SJCRH30 (cell line): ENCODE measurements around the gene KCNK7. TPM values are rescaled to one million over a fixed set of nuclear protein-coding genes. Genes with fewer than 3 reads are reported as not detected.
"Not testable (repeated sequence)": the region's sequence is repeated elsewhere in the genome, so short reads cannot be mapped to it uniquely, and the experiment has no call there.

Experiments used
- DNase-seq, 2 experiments: peaks; one replicate each; pipeline ENCODE4 v3.0.0-alpha.2; 2015 to 2020
- H3K27ac ChIP-seq: fragments of 250-450 bp; sonication (Bioruptor Pico); 2 replicates; pipeline ENCODE4 v1.5.1; 2020; ENCODE audit warnings: mild to moderate bottlenecking, moderate library complexity
- H3K27me3 ChIP-seq: fragments of 250-450 bp; sonication (Bioruptor Pico); 2 replicates; pipeline ENCODE4 v1.5.1; 2020; ENCODE audit warnings: mild to moderate bottlenecking, moderate library complexity
- H3K36me3 ChIP-seq: fragments of 250-450 bp; sonication (Bioruptor Pico); 2 replicates; pipeline ENCODE4 v1.5.1; 2020; ENCODE audit warnings: mild to moderate bottlenecking, moderate library complexity
- H3K4me1 ChIP-seq: fragments of 250-450 bp; sonication (Bioruptor Pico); 2 replicates; pipeline ENCODE4 v1.5.1; 2020; ENCODE audit warnings: mild to moderate bottlenecking, moderate library complexity
- H3K4me3 ChIP-seq: fragments of 250-450 bp; sonication (Bioruptor Pico); 2 replicates; pipeline ENCODE4 v1.5.1; 2020; ENCODE audit warnings: mild to moderate bottlenecking, moderate library complexity
- H3K9me3 ChIP-seq: fragments of 250-450 bp; sonication (Bioruptor Pico); replicated peaks from 2 replicates; pipeline ENCODE4 v1.5.1; 2020; ENCODE audit warnings: mild to moderate bottlenecking, moderate library complexity
- total RNA-seq: library from RNA; depleted of rRNA; stranded (reverse); fragments of >200 nt; shearing (Covaris generic); gene quantifications from 2 replicates; pipeline ENCODE4 v1.2.3, GENCODE V29; 2014; rRNA removed

Gene KCNK7, protein sequence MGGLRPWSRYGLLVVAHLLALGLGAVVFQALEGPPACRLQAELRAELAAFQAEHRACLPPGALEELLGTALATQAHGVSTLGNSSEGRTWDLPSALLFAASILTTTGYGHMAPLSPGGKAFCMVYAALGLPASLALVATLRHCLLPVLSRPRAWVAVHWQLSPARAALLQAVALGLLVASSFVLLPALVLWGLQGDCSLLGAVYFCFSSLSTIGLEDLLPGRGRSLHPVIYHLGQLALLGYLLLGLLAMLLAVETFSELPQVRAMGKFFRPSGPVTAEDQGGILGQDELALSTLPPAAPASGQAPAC
- total RNA-seq: 0.28 TPM in 1 of 2 replicates, not detected in the other

DNA sequence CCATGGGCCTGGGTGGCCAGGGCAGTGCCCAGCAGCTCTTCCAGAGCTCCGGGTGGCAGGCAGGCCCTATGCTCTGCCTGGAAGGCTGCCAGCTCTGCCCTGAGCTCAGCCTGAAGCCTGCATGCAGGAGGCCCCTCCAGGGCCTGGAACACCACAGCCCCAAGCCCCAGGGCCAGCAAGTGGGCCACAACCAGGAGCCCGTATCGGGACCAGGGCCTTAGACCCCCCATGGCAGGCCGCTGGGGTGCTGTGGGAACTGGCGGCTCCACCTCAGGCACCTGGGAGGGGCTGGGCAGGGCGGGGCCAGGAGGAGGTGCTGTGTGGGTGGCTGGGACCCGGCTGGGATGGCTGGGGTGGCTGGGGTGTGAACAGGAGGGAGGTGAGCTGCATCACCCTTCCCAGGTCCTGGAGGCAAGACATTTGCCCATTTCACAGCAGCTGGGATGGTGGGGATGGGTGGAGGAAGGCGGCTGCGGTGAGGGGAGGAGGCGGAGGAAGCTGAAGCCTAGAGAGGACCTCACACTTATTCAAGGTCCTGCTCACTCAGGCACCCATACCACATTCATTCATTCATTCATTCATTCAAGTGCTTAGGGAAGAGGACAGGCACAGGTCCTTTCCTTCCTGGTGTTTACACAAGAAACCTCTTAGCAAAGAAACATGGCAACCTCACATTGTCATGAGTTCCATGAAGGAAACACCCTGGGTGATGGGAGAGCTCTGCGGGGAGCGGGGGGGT, at the start of gene KCNK7:
Gene KCNK7, minus strand, starts transcription at position 258 of the 739 bp plus-strand sequence. Its CDS starts 28 bp downstream, at position 230.
- H3K4me3 ChIP-seq: no peak within 1 kb of the TSS
- no peaks in the 10 kb centered on the region for H3K27me3 ChIP-seq
- H3K27ac ChIP-seq: no peak within 1 kb of the TSS
- H3K9me3 ChIP-seq: no peaks in the 10 kb centered on the region
- H3K36me3 ChIP-seq: no peaks in the 10 kb centered on the region
- H3K4me1 ChIP-seq: no peaks in the 10 kb centered on the region
- DNase-seq: no peak

DNA sequence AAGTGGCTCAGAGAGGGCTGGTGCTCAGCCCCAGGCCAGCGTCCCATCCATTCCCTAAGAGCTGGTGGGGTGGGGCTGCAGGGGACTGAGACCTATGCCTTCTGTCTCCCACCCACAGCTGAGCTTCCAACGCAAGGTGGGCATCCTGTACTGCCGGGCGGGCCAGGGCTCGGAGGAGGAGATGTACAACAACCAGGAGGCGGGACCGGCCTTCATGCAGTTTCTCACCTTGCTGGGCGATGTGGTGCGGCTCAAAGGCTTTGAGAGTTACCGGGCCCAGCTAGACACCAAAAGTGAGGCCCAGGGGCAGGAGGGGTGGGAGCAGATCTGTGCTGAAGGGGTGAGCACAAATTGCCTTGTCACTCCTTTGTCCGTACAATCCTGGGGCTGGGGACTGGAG, 49.2 kb upstream of the KCNK7 start:
- H3K4me1 ChIP-seq: no peaks in the 10 kb centered on the region; the same call in 1 of the 2 replicates
- DNase-seq: no peak
- no peaks in the 10 kb centered on the region for H3K9me3 ChIP-seq
- no peaks in the 10 kb centered on the region for H3K27me3 ChIP-seq
- no peak overlapping the region for H3K4me3 ChIP-seq
- no peak overlapping the region for H3K27ac ChIP-seq
- H3K36me3 ChIP-seq: no peaks in the 10 kb centered on the region

DNA sequence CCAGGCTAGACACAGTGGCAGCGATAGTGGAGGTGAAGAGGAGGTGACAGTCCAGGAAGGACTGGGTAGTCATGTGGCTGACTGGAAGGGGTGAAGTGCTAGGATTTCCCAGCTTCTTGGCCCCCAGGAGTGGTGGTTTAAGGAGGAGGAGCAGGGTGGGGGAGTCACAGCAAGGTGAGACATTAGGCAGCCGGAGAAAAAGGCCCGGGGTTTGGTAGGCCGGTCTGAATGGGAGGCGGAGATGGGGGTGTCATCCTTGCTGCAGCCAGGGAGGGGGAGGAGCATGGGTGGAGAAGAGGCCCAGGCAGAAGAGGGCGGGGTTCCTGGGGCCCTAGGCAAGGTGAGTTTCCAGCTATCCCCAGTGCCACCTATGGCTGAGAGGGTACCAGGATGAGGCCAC, 48.4 kb upstream of the KCNK7 start:
- Histone ChIP-seq H3K27me3 (no peaks in the 10 kb centered on the region), H3K9me3 (no peaks in the 10 kb centered on the region), H3K27ac (no peak overlapping the region), H3K36me3 (no peaks in the 10 kb centered on the region), H3K4me3 (no peak overlapping the region), H3K4me1 (no peaks in the 10 kb centered on the region; the same call in 1 of the 2 replicates)
- DNase-seq: no peak

DNA sequence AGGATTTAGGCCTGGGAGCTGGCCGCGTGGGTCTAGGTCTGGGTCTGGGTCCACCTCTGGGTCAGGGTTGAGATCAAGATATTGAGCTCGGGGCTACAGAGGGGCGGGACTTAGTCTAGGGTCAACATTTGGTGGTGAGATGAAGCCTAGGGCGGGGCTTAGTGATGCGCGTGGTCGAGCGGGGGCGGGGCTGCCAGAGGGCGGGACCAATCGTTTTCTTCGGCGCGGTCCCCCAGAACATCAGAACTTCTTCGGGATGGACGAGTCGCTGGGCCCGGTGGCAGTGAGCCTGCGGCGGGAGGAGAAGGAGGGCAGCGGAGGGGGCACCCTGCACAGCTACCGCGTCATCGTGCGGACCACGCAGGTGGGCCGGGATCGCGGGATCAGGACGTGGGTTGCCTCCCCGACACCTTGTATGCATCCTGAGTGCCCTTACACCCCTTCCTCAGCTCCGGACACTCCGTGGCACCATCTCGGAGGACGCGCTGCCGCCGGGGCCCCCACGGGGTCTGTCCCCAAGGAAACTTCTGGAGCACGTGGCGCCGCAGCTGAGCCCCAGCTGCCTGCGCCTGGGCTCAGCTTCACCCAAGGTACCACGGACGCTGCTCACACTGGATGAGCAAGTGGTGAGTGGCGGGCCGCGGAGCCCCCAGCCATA, 46.5 kb upstream of the KCNK7 start:
- Histone ChIP-seq H3K4me1 (no peaks in the 10 kb centered on the region; the same call in 1 of the 2 replicates), H3K36me3 (no peaks in the 10 kb centered on the region), H3K27me3 (no peaks in the 10 kb centered on the region), H3K4me3 (no peak overlapping the region), H3K9me3 (no peaks in the 10 kb centered on the region), H3K27ac (no peak overlapping the region)
- DNase-seq: no peak

DNA sequence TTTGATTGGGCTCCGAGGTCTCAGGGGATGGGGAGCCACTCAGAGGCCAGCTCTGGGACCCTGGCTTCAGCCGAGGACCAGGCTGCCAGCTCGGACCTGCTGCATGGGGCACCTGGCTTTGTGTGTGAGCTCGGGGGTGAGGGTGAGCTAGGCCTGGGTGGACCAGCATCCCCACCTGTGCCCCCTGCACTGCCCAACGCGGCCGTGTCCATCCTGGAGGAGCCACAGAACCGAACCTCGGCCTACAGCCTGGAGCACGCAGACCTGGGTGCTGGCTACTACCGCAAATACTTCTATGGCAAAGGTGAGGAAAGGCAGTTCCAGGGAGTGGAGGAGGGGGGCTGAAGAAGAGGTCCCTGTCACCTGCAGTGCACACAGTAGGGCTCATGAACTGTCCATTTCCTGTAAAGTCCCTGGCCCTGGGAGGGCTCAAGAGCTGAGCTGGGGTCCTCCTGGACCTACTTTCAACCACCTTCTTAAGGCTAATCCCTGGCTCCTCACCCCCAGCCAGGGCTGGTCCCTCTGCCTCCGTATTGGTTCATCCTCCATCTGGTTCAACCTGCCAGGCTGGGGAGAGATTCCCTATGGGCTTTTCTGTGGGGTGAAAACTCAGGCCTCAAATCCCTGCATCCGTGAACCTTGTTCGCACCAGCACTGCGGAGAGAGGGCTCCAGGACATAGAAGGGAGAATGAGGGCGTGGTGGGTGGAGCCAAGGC, 45.9 kb upstream of the KCNK7 start:
- no peaks in the 10 kb centered on the region for H3K27me3 ChIP-seq
- peaks cover 5% of the 10 kb centered on the region; the same call in 1 of the 2 replicates for H3K36me3 ChIP-seq
- H3K4me1 ChIP-seq: no peaks in the 10 kb centered on the region; the same call in 1 of the 2 replicates
- H3K4me3 ChIP-seq: no peak overlapping the region
- H3K9me3 ChIP-seq: no peaks in the 10 kb centered on the region
- H3K27ac ChIP-seq: no peak overlapping the region
- no peak for DNase-seq

DNA sequence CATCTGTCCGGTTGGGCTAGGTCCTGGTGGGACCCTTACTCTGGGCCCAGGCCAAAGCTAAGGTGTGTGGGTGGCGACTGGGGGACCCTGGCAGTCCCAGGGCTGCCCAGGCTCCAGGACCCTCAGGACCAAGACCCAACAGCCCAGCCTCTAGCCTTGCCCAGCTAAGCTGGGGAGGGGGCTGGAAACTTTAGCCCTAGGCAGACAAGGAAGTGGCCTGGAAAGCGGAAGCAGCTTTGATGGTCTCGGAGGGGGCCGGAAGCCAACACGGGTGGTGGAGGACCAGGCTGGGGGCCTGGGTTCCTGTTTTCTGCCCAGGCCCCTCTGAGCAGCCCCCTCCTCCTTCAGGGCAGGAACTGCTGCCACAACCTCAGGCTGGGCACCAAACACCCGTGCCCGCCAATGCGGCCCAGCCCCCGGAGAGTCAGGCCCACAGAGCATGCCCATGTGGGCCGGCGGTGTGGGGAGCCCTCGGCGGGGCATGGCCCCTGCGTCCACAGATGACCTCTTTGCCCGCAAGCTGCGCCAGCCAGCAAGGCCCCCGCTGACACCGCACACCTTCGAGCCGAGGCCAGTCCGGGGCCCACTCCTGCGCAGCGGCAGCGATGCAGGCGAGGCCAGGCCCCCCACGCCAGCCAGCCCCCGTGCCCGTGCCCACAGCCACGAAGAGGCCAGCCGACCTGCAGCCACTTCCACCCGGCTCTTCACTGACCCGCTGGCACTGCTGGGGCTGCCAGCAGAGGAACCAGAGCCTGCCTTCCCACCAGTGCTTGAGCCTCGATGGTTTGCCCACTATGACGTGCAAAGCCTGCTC, 45.1 kb upstream of the KCNK7 start:
- H3K27ac ChIP-seq: no peak overlapping the region
- no peak for DNase-seq
- H3K4me1 ChIP-seq: no peaks in the 10 kb centered on the region; the same call in 1 of the 2 replicates
- H3K9me3 ChIP-seq: no peaks in the 10 kb centered on the region
- no peaks in the 10 kb centered on the region for H3K27me3 ChIP-seq
- H3K4me3 ChIP-seq: no peak overlapping the region
- peaks cover 13% of the 10 kb centered on the region for H3K36me3 ChIP-seq

DNA sequence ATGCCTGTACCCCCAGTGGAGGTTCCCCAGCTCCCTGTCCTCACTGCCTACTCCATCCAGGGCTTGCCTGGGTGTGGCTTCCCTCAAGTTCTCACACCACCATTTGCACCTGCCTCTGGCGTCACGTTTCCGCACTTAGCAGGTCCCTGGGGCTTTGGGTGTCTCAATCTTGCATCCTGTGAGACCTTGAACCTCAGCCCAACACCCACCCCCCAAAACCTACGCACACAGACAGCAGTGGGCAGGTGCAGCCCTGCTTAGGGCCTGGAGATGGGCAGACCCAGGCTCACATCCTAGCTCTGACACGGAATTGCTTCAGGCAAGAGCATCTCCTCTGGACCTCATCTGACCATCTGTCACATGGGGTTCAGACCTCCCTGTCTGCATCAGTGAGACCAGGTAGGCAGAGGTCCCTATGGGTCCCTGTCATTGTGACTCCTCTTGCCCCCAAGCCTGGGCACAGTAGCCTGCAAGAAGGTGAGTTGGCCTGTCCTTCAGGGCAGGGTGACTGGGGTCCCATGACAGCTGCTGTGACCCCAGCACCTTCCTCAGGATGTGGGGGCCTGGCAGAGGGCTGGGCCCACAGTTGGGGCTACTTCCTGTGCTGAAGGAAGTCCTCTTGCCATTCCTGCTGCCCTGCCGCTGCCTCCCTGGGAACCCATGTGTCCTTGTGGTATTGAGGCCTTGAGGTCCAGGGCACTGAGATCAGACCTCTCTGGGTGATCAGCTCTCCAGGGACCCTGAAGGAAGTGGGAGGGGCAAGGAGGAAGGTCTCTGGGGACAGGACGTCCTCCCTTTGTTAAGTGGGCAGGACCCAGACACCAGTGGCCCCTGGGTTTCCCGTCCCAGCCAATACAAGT, 44.3 kb upstream of the KCNK7 start:
- no peaks in the 10 kb centered on the region; the same call in 1 of the 2 replicates for H3K4me1 ChIP-seq
- no peak overlapping the region for H3K27ac ChIP-seq
- H3K27me3 ChIP-seq: no peaks in the 10 kb centered on the region
- DNase-seq: no peak
- peaks cover 19% of the 10 kb centered on the region for H3K36me3 ChIP-seq
- H3K4me3 ChIP-seq: no peak overlapping the region
- H3K9me3 ChIP-seq: no peaks in the 10 kb centered on the region

DNA sequence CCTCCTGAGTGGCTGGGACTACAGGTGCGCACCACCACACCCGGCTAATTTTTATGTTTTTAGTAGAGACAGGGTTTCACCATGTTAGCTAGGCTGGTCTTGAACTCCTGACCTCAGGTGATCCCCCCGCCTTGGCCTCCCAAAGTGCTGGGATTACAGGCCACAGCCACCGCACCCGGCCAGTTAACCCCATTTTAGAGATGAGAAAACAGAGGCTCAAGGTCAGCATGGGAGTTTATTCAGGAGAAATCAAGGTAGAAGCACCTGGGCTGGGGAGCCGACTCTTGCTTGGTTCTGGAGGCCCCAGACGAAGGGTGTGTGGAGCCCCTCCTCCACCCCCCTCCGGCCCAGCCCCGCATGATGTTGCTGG, 43.6 kb upstream of the KCNK7 start:
- not testable (repeated sequence) for H3K4me1 ChIP-seq, H3K27ac ChIP-seq, H3K4me3 ChIP-seq, DNase-seq, H3K9me3 ChIP-seq, H3K27me3 ChIP-seq
- peaks cover 22% of the 10 kb centered on the region for H3K36me3 ChIP-seq

DNA sequence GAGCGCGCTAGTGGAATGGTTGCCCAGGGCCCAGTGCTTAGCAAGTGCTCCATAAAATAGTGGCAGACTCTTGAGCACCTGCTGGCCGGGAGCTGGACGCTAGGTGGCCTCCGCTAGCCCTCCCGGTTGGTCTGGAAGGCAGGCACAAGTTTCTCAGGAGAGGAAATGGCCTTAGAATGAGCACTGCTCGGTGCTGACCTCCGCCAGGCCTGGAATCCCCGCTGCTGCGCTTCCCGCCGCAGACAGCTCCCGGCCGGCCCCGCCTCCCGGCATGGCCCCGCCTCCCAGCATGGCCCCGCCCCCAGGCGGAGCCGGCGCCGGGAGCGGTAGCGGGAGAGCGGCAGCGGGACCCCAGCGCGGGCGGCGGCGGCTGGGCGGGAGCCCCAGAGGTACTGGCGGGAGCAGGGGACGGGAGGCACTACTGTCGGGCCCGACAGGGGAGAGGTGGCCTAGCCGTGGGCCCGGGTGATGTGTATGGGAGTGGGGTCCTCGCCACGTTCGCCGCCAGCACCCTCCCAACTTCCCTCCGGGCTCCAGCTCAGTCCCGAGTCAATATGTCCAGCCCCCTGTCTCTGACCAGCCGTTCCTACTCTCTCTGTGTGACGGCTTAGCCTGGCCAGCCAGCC, 42.3 kb upstream of the KCNK7 start, which contains the start of gene SIPA1:
Gene SIPA1, plus strand, starts transcription at position 308 of the 626 bp plus-strand sequence. CDS start 2,821 bp downstream, outside the sequence.
- H3K9me3 ChIP-seq: no peaks in the 10 kb centered on the region
- H3K4me1 ChIP-seq: no peaks in the 10 kb centered on the region; the same call in 1 of the 2 replicates
- H3K36me3 ChIP-seq: peaks cover 22% of the 10 kb centered on the region
- H3K4me3 ChIP-seq: peak within 1 kb of the TSS; percentile 54
- no peaks in the 10 kb centered on the region for H3K27me3 ChIP-seq
- H3K27ac ChIP-seq: peak within 1 kb of the TSS; percentile 12; the same call in 1 of the 2 replicates
- DNase-seq: peak; percentile 70 to 73

DNA sequence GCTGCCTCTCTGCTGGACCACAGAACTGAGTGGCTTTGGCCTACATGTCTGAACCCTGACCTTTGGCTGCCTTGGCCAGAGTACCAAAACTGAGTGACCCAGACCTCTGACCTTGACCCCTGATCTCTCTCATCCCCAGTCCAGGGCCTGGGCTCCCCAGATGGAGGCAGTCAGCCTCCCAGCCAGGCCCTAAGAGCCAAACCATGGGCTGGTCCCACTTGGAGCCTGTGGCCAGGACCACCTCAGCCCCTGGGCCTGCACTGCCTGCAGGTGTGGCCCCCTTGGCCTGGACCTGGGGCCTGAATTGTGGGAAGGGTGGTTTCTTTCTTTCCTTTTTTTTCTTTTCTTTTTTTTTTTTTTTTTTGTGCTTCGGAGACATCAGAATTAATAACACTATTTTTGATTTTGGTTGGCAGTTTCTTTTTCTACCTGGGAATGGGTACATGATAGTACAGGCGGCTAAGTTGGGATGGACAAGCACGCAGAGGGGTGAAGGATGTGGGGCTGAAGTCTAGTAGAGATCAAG, 41.5 kb upstream of the KCNK7 start:
- Histone ChIP-seq H3K4me1 (no peaks in the 10 kb centered on the region; the same call in 1 of the 2 replicates), H3K36me3 (peaks cover 22% of the 10 kb centered on the region), H3K9me3 (no peaks in the 10 kb centered on the region), H3K4me3 (no peak overlapping the region), H3K27ac (no peak overlapping the region), H3K27me3 (no peaks in the 10 kb centered on the region)
- DNase-seq: no peak

DNA sequence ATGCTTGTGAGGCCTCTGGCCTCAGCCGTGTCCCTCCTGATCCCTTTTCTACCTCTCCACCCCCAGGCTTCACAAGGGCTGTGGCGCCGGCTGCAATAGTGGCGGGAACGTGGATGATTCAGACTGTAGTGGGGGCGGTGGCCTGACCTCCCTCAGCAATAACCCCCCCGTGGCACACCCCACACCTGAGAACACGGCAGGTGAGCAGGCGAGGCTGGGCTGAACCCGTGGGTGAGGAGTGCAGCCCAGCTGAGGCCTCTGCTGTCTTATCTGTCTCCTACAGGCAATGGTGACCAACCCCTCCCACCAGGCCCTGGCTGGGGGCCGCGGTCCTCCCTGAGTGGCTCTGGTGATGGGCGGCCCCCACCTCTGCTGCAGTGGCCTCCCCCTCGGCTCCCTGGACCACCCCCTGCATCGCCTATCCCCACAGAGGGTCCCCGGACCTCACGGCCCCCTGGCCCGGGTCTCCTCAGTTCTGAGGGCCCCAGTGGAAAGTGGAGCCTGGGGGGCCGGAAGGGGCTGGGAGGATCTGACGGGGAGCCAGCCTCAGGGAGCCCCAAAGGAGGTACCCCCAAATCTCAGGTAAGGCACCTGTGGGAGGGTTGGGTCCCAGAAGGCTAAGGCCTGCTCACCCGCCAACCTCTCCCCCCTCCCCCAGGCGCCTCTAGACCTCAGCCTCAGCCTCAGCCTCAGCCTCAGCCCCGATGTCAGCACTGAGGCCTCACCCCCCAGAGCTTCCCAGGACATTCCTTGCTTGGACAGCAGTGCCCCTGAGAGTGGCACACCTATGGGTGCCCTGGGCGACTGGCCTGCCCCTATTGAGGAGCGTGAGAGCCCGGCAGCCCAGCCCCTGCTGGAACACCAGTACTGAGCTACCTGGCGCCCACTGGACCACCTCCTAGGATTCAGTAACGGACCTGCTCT, 40.8 kb upstream of the KCNK7 start:
- Histone ChIP-seq H3K9me3 (no peaks in the 10 kb centered on the region), H3K36me3 (peaks cover 22% of the 10 kb centered on the region), H3K4me1 (no peaks in the 10 kb centered on the region; the same call in 1 of the 2 replicates), H3K27ac (no peak overlapping the region), H3K4me3 (no peak overlapping the region), H3K27me3 (no peaks in the 10 kb centered on the region)
- DNase-seq: no peak
